Liver (tissue), 3 donors: Measurements from ENCODE around the gene SYF2.

Source experiments
- CTCF ChIP-seq: fragments of 150-350 bp; IDR thresholded peaks from 2 replicates; pipeline ENCODE4 v1.5.1; 2017; ENCODE audit warnings: improper control_type of control experiment, low read depth, low read length; ENCODE audit not compliant: missing input control
- EGR1 ChIP-seq, 2 donors: IDR thresholded peaks; 2 replicates each; pipeline ENCODE4 v1.6.1; 2016 to 2018; ENCODE audit warnings: antibody characterized with exemption in 2 of 2, low read depth in 2 of 2
- FOXA2 ChIP-seq: IDR thresholded peaks from 2 replicates; pipeline ENCODE4 v1.6.1; 2016; ENCODE audit warnings: antibody characterized with exemption
- GABPA ChIP-seq, 2 donors: IDR thresholded peaks in 1 of 2; conservative IDR thresholded peaks in 1 of 2; 2 replicates each; pipeline ENCODE4 v1.6.1; 2016; ENCODE audit warnings: antibody characterized with exemption in 2 of 2, mild to moderate bottlenecking in 1 of 2, moderate library complexity in 1 of 2
- JUND ChIP-seq, 2 donors: IDR thresholded peaks; 2 replicates each; pipeline ENCODE4 v1.6.1; 2016; ENCODE audit warnings: antibody characterized with exemption in 2 of 2
- RXRA ChIP-seq, 2 donors: IDR thresholded peaks; 2 replicates each; pipeline ENCODE4 v1.6.1; 2017 to 2018; ENCODE audit warnings: antibody characterized with exemption in 2 of 2, mild to moderate bottlenecking in 1 of 2
- SP1 ChIP-seq: IDR thresholded peaks from 2 replicates; pipeline ENCODE4 v1.6.1; 2018; ENCODE audit warnings: antibody characterized with exemption, mild to moderate bottlenecking
- TAF1 ChIP-seq: conservative IDR thresholded peaks from 2 replicates; pipeline ENCODE4 v1.6.1; 2016; ENCODE audit warnings: antibody characterized with exemption, mild to moderate bottlenecking
- TF ChIP-seq, protein P1 (sequence below): IDR thresholded peaks from 2 replicates; pipeline ENCODE4 v1.6.1; 2016; ENCODE audit warnings: antibody characterized with exemption
- TF ChIP-seq, protein P2 (sequence below): IDR thresholded peaks from 2 replicates; pipeline ENCODE4 v1.6.1; 2016; ENCODE audit warnings: antibody characterized with exemption
- donor health status: healthy.
- donor health status: healthy.

GRCh38 chr1:25217598-25218232 is 14.6 kb downstream of the SYF2 start:
- TF ChIP-seq CTCF (no peak), EGR1 (IDR thresholded peaks at IDR 0.05; ENCODE audit: low read depth in 2 of 2) (no peak), SP1 (no peak), FOXA2 (no peak), JUND (IDR thresholded peaks at IDR 0.05) (no peak), TAF1 (no peak), RXRA (IDR thresholded peaks at IDR 0.05) (no peak), GABPA (IDR thresholded peaks at IDR 0.05 in 1 of 2, conservative IDR thresholded peaks at IDR 0.05 in 1 of 2) (no peak)
- TF ChIP-seq, protein P1, sequence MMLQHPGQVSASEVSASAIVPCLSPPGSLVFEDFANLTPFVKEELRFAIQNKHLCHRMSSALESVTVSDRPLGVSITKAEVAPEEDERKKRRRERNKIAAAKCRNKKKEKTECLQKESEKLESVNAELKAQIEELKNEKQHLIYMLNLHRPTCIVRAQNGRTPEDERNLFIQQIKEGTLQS, result no peak
- TF ChIP-seq, protein P2, sequence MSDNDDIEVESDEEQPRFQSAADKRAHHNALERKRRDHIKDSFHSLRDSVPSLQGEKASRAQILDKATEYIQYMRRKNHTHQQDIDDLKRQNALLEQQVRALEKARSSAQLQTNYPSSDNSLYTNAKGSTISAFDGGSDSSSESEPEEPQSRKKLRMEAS, result no peak
